HL-60/S4 (cell line): Measurements from ENCODE around the gene ADISSP.

Experiments used
- in situ Hi-C: fragments of 300-500 bp; cut with MboI; formaldehyde crosslinking; loops from 2 replicates; pipeline ENCODE4 v1.14.3; 2022; ENCODE audit warnings: low sequenced_read_pairs

Gene ADISSP

GRCh38 chr20:3798373-3798768 lies 30.8 kb upstream of the ADISSP start:
- in situ Hi-C loops = loop anchor here (25.0 kb wide), 1 partner anchor 289 kb away; no protein-coding TSS in a partner anchor

GRCh38 chr20:3797592-3798372 lies 30.2 kb upstream of the ADISSP start:
- in situ Hi-C loops = loop anchor here (25.0 kb wide), 1 partner anchor 290 kb away; no protein-coding TSS in a partner anchor

GRCh38 chr20:3797226-3797545 lies 29.6 kb upstream of the ADISSP start:
- in situ Hi-C loops = loop anchor here (25.0 kb wide), 1 partner anchor 290 kb away; no protein-coding TSS in a partner anchor

- in situ Hi-C loops = loop anchor here (25.0 kb wide), 1 partner anchor 291 kb away; no protein-coding TSS in a partner anchor
Measured at GRCh38 chr20:3796477-3797225, 29.1 kb upstream of the ADISSP start.

GRCh38 chr20:3795511-3796468 lies 28.2 kb upstream of the ADISSP start, which contains the start of gene CDC25B:
Gene CDC25B, plus strand, starts transcription at chr20:3796310. Its CDS starts 222 bp downstream, at chr20:3796532.
- in situ Hi-C loops = loop anchor here (25.0 kb wide), 1 partner anchor 292 kb away; no protein-coding TSS in a partner anchor

GRCh38 chr20:3794701-3795420 lies 27.3 kb upstream of the ADISSP start:
- in situ Hi-C loops = loop anchor here (25.0 kb wide), 1 partner anchor 292 kb away; no protein-coding TSS in a partner anchor

GRCh38 chr20:3794168-3794567 lies 26.6 kb upstream of the ADISSP start:
- in situ Hi-C loops = loop anchor here (25.0 kb wide), 1 partner anchor 293 kb away; no protein-coding TSS in a partner anchor

GRCh38 chr20:3789201-3789600 lies 21.6 kb upstream of the ADISSP start:
- in situ Hi-C loops = loop anchor here (10.0 to 25.0 kb wide), 2 partner anchors 66 to 298 kb away; no protein-coding TSS in a partner anchor

- in situ Hi-C loops = loop anchor here (10.0 to 25.0 kb wide), 2 partner anchors 66 to 299 kb away; no protein-coding TSS in a partner anchor
Measured at GRCh38 chr20:3788685-3789155, 21.2 kb upstream of the ADISSP start.

GRCh38 chr20:3787324-3788014 lies 19.9 kb upstream of the ADISSP start:
- in situ Hi-C loops = loop anchor here (10.0 to 25.0 kb wide), 2 partner anchors 67 to 300 kb away; no protein-coding TSS in a partner anchor

- in situ Hi-C loops = loop anchor here (10.0 to 25.0 kb wide), 2 partner anchors 68 to 301 kb away; no protein-coding TSS in a partner anchor
Measured at GRCh38 chr20:3786665-3787323, 19.2 kb upstream of the ADISSP start, which contains the start of gene CENPB. Gene CENPB, minus strand, starts transcription at chr20:3786740. Its CDS starts 257 bp downstream, at chr20:3786483.

- in situ Hi-C loops = loop anchor here (10.0 to 25.0 kb wide), 2 partner anchors 69 to 301 kb away; no protein-coding TSS in a partner anchor
Measured at GRCh38 chr20:3786126-3786484, 18.6 kb upstream of the ADISSP start.

- in situ Hi-C loops = loop anchor here (10.0 to 25.0 kb wide), 2 partner anchors 69 to 302 kb away; no protein-coding TSS in a partner anchor
Measured at GRCh38 chr20:3785240-3786125, 17.9 kb upstream of the ADISSP start.

- in situ Hi-C loops = loop anchor here (10.0 to 25.0 kb wide), 2 partner anchors 70 to 302 kb away; no protein-coding TSS in a partner anchor
Measured at GRCh38 chr20:3784863-3785239, 17.3 kb upstream of the ADISSP start.

GRCh38 chr20:3784216-3784853 lies 16.8 kb upstream of the ADISSP start:
- in situ Hi-C loops = loop anchor here (10.0 to 25.0 kb wide), 2 partner anchors 70 to 303 kb away; no protein-coding TSS in a partner anchor

- in situ Hi-C loops = loop anchor here (10.0 to 25.0 kb wide), 2 partner anchors 71 to 304 kb away; no protein-coding TSS in a partner anchor
Measured at GRCh38 chr20:3783511-3784195, 16.1 kb upstream of the ADISSP start.
